ENCODE measurements around the gene UBL3.

The UBL3 gene, protein sequence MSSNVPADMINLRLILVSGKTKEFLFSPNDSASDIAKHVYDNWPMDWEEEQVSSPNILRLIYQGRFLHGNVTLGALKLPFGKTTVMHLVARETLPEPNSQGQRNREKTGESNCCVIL

GRCh38 chr13:29850213-29850898 is at the start of gene UBL3:
Gene UBL3 (minus strand): TSS chr13:29850617. CDS start chr13:29849538, 1,079 bp downstream.
- peak; percentile 97 for DNase-seq (ENCODE audit: low read depth)

GRCh38 chr13:29897102-29897501 is 46.7 kb upstream of the UBL3 start:
- DNase-seq (ENCODE audit: low read depth) = peak; percentile 14

DNA sequence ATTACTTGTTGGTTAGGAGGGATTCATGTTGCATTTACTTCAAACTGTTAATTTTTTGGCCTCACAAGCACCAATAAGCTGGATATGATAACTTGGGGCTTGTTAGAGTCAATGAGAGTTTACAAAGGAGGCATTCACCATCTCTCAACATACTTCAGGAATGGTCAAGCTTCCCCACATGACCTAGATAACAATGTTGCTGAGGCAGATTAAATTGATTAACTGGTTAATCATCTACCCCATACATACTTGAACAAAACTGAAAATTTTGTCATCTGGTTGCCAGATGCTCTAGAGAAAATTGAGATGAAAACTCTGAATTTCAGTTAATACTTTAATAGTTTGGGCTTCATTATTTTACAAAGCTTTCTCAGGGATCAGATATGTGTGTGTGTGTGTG is 43.0 kb upstream of the UBL3 start:
- DNase-seq (ENCODE audit: low read depth) = no peak

DNA sequence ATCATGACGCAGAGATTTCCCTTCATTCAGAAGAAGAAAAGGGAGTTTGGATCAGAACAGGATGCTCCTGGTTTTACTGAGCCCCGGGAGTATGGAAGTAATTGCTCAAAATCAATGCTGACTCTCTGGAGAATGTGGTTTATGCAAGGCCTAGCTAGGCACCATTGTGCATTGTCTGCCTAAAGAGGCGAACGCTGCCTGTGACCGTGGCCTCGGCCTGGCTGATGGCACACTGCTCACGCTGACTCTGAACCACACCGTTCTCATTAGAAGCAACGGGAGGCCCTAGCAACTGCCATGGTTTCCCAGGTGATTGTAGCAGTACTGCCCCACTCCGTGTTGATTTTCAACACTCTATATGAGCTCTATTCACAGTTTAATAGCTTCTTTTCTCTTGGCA is 41.7 kb upstream of the UBL3 start:
- DNase-seq (ENCODE audit: low read depth) = no peak

- DNase-seq (ENCODE audit: low read depth) = no peak
Observed at GRCh38 chr13:29889111-29889510, 38.7 kb upstream of the UBL3 start.

GRCh38 chr13:29888306-29888705 is 37.9 kb upstream of the UBL3 start:
- peak; percentile 44 for DNase-seq (ENCODE audit: low read depth)

- DNase-seq (ENCODE audit: low read depth) = no peak
Observed at GRCh38 chr13:29887686-29888085, 37.3 kb upstream of the UBL3 start.

DNA sequence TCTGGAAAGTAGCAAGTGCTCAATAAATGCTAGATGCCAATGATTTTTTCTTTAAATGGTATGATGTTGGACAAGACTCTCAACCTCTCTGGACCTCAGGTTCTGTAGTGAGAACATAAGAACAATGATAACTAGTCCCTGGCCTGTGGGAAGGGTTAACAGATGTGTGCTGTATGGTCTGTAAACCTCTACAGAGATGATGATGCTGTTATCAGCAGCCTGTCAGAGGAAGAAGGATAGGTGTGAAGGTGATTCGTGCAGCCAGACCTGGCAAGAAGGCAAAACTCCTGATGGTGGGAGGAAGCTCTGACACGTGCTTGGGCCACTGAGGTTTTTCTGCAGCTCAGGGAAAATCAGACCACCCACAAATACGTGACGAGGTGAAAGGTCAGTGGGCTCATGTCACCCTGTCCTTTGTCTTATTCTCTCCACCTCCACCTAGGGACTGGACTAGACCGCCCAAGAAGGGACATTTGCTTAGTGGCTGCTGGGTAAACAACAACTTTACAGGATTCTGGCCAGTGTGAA is 36.7 kb upstream of the UBL3 start:
- no peak for DNase-seq (ENCODE audit: low read depth)

GRCh38 chr13:29886446-29886845 is 36.0 kb upstream of the UBL3 start:
- no peak for DNase-seq (ENCODE audit: low read depth)

DNA sequence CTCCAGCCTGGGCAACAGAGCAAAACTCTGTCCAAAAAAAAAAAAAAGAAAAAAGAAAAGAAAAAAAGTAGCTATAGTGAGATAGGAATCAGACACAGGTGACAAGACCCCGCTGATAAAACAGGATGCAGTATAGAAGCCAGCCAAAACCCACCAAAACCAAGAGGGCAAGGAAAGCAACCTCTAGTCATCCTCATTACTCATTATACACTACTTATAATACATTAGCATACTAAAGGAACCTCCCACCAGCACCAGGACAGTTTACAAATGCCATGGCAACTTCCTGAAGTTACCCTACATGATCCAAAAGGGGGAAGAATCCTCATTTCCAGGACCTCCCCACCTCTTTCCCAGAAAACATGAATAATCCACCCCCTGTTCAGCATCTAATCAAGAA is 35.6 kb upstream of the UBL3 start:
- no peak for DNase-seq (ENCODE audit: low read depth)

DNA sequence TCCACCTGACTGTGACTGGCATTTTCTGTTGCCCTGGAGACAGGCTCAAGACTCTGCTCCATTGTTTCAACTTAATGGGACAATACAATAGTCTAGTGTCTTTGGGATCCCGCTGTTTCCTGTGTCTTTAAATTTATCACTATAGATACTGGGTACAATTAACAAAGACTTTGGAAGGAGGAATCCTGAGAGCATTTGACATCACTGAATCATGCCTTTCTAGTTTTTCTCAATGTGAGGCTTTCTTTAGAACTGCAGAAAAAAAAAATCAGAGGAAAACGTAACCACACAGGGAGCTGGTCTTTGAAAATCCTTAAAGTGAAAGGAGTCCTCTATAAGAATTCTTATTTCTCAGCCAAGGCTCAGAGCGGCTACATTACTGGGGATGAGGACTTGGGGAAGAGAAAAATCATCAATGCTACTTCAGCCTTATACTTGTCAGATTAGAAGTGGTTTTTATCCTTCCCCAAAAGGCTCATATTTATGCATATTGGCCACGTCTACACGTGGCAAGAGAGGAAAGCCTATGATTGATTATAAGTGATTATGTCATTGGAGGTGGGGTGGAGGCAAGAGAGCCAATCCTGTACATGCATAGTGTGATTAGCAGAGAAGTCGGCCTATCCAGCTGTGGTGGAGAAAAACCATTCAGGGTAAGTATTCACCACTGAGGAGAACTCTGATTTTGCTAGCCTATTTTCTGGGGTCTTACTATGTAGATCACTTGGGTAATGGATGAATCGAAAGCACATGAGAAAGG is 34.4 kb upstream of the UBL3 start:
- DNase-seq (ENCODE audit: low read depth) = peak; percentile 14

- DNase-seq (ENCODE audit: low read depth) = no peak
Observed at GRCh38 chr13:29883941-29884518, 33.6 kb upstream of the UBL3 start.

GRCh38 chr13:29882076-29882475 is 31.7 kb upstream of the UBL3 start:
- DNase-seq (ENCODE audit: low read depth) = no peak

DNA sequence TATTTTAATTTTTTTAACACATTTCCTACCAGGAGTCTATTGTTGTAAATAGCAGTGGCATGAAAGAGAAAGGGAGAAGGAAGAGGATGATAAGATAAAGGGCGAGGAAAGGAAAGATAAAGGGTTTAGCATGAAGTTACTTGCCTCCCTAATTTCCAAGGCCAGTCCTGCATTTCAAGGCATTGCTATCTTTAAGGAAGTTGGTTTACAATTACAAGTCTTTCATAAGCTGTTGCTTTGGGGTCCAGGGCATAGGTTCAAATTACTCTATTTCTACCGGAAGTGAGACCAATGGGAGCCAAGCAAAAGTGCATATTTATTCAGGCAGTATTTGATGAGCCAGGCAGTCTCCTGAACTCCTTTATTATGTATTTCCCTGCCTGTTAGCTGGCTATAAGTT is 27.7 kb upstream of the UBL3 start:
- peak; percentile 5 for DNase-seq (ENCODE audit: low read depth)

- no peak for DNase-seq (ENCODE audit: low read depth)
Observed at GRCh38 chr13:29877456-29878078, 27.1 kb upstream of the UBL3 start.

DNA sequence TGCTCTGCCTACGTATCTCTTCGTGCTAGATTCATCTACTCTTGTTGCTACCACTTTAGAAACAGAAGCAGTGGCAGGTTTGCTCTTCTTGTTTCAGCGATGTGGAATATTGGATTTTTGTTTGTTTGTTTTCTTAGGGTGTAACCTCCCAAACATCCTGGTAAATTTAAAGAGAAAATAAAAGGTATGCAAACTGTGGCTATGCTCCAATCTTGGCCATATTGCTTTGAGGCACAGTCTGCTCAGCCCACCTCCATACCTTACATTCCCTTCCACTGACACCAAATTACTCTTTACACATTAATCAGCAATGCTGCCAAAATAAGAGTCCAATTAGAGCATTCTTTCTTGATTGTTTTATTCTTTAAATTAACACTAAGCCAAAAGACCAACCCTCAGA is 25.2 kb upstream of the UBL3 start:
- DNase-seq (ENCODE audit: low read depth) = no peak

- DNase-seq (ENCODE audit: low read depth) = no peak
Observed at GRCh38 chr13:29868581-29868980, 18.2 kb upstream of the UBL3 start.

DNA sequence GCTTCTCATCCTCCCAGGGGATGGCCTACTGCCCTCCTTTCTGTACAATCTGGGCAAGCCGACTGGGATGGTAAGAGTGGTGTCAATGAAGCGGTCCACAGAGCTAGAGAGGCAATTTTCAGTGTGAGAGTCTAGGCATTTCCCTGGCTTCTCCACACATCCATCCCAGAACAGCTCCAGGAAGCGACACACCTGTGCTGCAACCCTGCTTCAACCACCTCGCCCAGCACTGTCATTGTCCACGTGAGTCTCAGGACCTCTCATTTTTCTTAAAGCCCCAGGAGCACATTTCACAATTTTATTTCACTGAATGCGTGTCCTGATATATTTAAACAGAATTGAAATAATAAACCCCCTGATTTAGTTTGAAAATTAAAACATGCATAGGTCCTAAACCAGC is 15.5 kb upstream of the UBL3 start:
- no peak for DNase-seq (ENCODE audit: low read depth)

GRCh38 chr13:29861694-29862110 is 11.3 kb upstream of the UBL3 start:
- DNase-seq (ENCODE audit: low read depth) = peak; percentile 80

DNA sequence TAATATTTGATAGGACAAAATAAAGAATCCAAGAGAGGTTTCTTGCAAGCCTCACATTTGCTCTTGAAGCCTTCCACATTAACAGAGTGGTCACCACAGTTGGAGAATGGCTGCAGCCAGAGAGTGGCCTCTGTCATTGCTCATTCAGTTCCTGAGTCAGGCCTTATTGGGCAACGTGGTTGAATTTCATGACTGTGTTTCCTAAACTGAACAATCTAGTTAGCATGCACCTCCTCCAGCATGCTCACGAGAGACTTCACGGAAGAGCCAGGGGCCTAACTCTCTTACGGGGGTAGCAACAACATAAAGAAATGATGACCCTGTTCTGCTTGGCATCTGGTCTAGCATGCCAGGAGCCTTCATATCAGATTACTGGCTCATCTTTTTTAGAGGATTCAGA is 9.6 kb upstream of the UBL3 start:
- DNase-seq (ENCODE audit: low read depth) = peak; percentile 59

- DNase-seq (ENCODE audit: low read depth) = no peak
Observed at GRCh38 chr13:29858667-29859066, 8.2 kb upstream of the UBL3 start.

- no peak for DNase-seq (ENCODE audit: low read depth)
Observed at GRCh38 chr13:29858231-29858630, 7.8 kb upstream of the UBL3 start.

All from iris pigment epithelial cell (primary cell).